ENCODE results near the gene GNG12.

Gene GNG12

GRCh38 chr1:67840449-67840848 lies 7.2 kb upstream of the GNG12 start:
- DNase-seq (ENCODE audit: low read depth): peak; percentile 86

GRCh38 chr1:67839826-67840225 lies 6.6 kb upstream of the GNG12 start:
- DNase-seq (ENCODE audit: low read depth): no peak

GRCh38 chr1:67838180-67838910 lies 5.1 kb upstream of the GNG12 start:
- peak; percentile 33 for DNase-seq (ENCODE audit: low read depth)

- no peak for DNase-seq (ENCODE audit: low read depth)
These were observed 3.5 kb upstream of the GNG12 start for GRCh38 chr1:67836769-67837168.

- no peak for DNase-seq (ENCODE audit: low read depth)
These were observed 2.6 kb upstream of the GNG12 start for GRCh38 chr1:67835663-67836452.

- peak; percentile 8 for DNase-seq (ENCODE audit: low read depth)
These were observed 1.1 kb upstream of the GNG12 start for GRCh38 chr1:67834246-67834877.

- no peak for DNase-seq (ENCODE audit: low read depth)
These were observed 304 bp upstream of the GNG12 start for GRCh38 chr1:67833602-67833940.

GRCh38 chr1:67831850-67832513 lies 1.3 kb downstream of the GNG12 start:
- peak; percentile 94 for DNase-seq (ENCODE audit: low read depth)

- peak; percentile 27 for DNase-seq (ENCODE audit: low read depth)
These were observed 2.1 kb downstream of the GNG12 start for GRCh38 chr1:67830928-67831830.

- peak; percentile 76 for DNase-seq (ENCODE audit: low read depth)
These were observed 3.0 kb downstream of the GNG12 start for GRCh38 chr1:67830226-67830625.

- no peak for DNase-seq (ENCODE audit: low read depth)
These were observed 5.6 kb downstream of the GNG12 start for GRCh38 chr1:67827688-67828087.

GRCh38 chr1:67825591-67825990 lies 7.7 kb downstream of the GNG12 start:
- DNase-seq (ENCODE audit: low read depth): no peak

- no peak for DNase-seq (ENCODE audit: low read depth)
These were observed 8.5 kb downstream of the GNG12 start for GRCh38 chr1:67824766-67825165.

GRCh38 chr1:67823615-67824014 lies 9.7 kb downstream of the GNG12 start:
- no peak for DNase-seq (ENCODE audit: low read depth)

GRCh38 chr1:67821263-67821662 lies 12.0 kb downstream of the GNG12 start:
- DNase-seq (ENCODE audit: low read depth): no peak

- DNase-seq (ENCODE audit: low read depth): no peak
These were observed 14.5 kb downstream of the GNG12 start for GRCh38 chr1:67818725-67819301.

GRCh38 chr1:67818162-67818561 lies 15.1 kb downstream of the GNG12 start:
- no peak for DNase-seq (ENCODE audit: low read depth)

- DNase-seq (ENCODE audit: low read depth): no peak
These were observed 15.9 kb downstream of the GNG12 start for GRCh38 chr1:67817319-67817718.

- DNase-seq (ENCODE audit: low read depth): no peak
These were observed 16.8 kb downstream of the GNG12 start for GRCh38 chr1:67816506-67816905.

GRCh38 chr1:67816095-67816475 lies 17.2 kb downstream of the GNG12 start:
- no peak for DNase-seq (ENCODE audit: low read depth)
